Measurements from ENCODE around the gene MMP12.

MMP12 gene

GRCh38 chr11:102849311-102849710 lies 25.5 kb downstream of the MMP12 start:
- no peak for DNase-seq

- DNase-seq, result no peak
Measured at GRCh38 chr11:102846292-102846691, 28.5 kb downstream of the MMP12 start.

- DNase-seq, result no peak
Measured at GRCh38 chr11:102843489-102843888, 31.3 kb downstream of the MMP12 start, which contains the start of gene MMP3. Gene MMP3, minus strand, starts transcription at chr11:102843609. Its CDS starts 63 bp downstream, at chr11:102843546.

GRCh38 chr11:102842930-102843329 lies 31.9 kb downstream of the MMP12 start:
- DNase-seq, result no peak

GRCh38 chr11:102840018-102840417 lies 34.8 kb downstream of the MMP12 start:
- DNase-seq, result no peak

GRCh38 chr11:102837646-102838045 lies 37.1 kb downstream of the MMP12 start:
- no peak for DNase-seq

- no peak for DNase-seq
Measured at GRCh38 chr11:102837156-102837555, 37.6 kb downstream of the MMP12 start.

- DNase-seq, result no peak
Measured at GRCh38 chr11:102836290-102836875, 38.4 kb downstream of the MMP12 start.

GRCh38 chr11:102833731-102834130 lies 41.1 kb downstream of the MMP12 start:
- DNase-seq, result no peak

- DNase-seq, result no peak
Measured at GRCh38 chr11:102832612-102833011, 42.2 kb downstream of the MMP12 start.

- no peak for DNase-seq
Measured at GRCh38 chr11:102831489-102832440, 43.0 kb downstream of the MMP12 start.

GRCh38 chr11:102831128-102831488 lies 43.7 kb downstream of the MMP12 start:
- DNase-seq, result no peak

GRCh38 chr11:102830001-102830727 lies 44.6 kb downstream of the MMP12 start:
- DNase-seq, result no peak

- DNase-seq, result no peak
Measured at GRCh38 chr11:102829316-102830000, 45.3 kb downstream of the MMP12 start.

GRCh38 chr11:102824556-102824955 lies 50.2 kb downstream of the MMP12 start:
- no peak for DNase-seq

- no peak for DNase-seq
Measured at GRCh38 chr11:102819491-102819890, 55.3 kb downstream of the MMP12 start.

- DNase-seq, result no peak
Measured at GRCh38 chr11:102813484-102813883, 61.3 kb downstream of the MMP12 start.

All from SHP77 treated with DMSO at 0.1 percent for 48 hours (cell line).